ENCODE measurements around the gene ZNF28.
"Not testable (repeated sequence)": the region's sequence is repeated elsewhere in the genome, so short reads cannot be mapped to it uniquely, and the experiment has no call there.

Gene ZNF28

GRCh38 chr19:52821204-52821960 is at the start of gene ZNF28:
ZNF28 (minus strand) TSS chr19:52821633; CDS start chr19:52817958, 3,675 bp downstream.
- DNase-seq = peak; percentile 69

DNA sequence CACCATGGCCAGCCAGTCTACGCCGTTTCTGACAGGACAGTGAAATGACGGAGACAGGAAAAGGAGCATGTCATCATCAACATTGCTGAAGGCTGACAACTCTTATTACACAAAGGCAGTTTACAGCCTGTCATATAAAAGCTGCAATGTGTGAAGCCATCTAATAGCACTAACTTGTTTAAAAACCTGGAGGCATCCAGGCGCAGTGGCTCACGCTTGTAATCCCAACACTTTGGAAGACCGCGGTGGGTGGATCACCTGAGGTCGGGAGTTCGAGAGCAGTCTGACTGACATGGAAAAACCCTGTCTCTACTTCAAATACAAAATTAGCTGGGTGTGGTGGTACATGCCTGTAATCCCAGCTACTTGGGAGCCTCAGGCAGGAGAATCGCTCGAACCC is 46.6 kb upstream of the ZNF28 start:
- DNase-seq = not testable (repeated sequence)

DNA sequence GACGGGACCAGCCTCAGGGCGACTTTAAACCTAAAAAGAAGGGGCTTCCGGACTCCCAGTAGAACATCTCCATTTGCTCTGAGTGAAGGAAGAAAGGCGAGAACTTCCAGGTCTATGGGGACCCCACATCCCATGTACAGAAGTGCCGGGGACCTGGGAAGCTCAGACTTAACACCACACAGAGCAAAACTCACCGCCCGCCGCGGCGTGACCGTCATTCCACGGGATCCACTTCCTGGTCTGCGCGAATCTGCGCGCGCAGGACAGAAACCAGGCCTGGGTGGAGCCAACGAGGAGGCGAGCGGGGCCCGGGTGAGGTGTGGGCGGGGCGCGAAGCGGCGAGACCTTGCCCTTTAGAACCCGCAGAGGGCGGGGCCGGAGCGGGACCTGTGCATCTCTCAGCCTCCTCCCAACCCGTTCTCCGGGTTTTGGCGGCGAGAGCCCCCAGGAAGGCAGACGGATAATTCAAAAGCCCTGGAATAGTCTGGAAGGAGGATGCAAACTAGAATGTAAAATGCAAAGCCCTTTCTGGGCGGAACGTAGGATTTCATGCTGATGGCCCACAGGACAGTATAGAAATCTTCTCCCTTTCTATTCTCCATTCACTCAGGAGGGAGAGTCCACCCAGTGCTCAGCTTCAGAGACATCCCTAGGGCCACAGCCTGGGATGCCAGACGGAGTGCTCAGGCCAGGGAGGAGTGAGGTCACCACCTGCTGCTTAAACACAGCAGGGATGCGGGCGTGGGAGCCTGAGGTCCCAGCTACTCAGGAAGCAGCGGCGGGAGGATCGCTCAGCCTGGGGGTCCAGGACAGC is 36.2 kb upstream of the ZNF28 start, which contains the start of gene ZNF468:
Gene ZNF468, minus strand, starts transcription at position 242 of the 814 bp plus-strand sequence. CDS start 3,347 bp downstream, outside the sequence.
- DNase-seq = peak; percentile 57

GRCh38 chr19:52856540-52857377 is 35.3 kb upstream of the ZNF28 start:
- DNase-seq = not testable (repeated sequence)

GRCh38 chr19:52847352-52847751 is 25.9 kb upstream of the ZNF28 start:
- DNase-seq = not testable (repeated sequence)

- DNase-seq = not testable (repeated sequence)
Measured at GRCh38 chr19:52840825-52841465, 19.5 kb upstream of the ZNF28 start.

GRCh38 chr19:52834289-52834688 is 12.9 kb upstream of the ZNF28 start:
- not testable (repeated sequence) for DNase-seq

GRCh38 chr19:52833541-52833940 is 12.1 kb upstream of the ZNF28 start:
- DNase-seq = not testable (repeated sequence)

- DNase-seq = not testable (repeated sequence)
Measured at GRCh38 chr19:52829866-52830265, 8.4 kb upstream of the ZNF28 start.

- DNase-seq = no peak
Measured at GRCh38 chr19:52825765-52826164, 4.3 kb upstream of the ZNF28 start.

GRCh38 chr19:52823676-52824075 is 2.2 kb upstream of the ZNF28 start:
- DNase-seq = no peak

- peak; percentile 18 for DNase-seq
Measured at GRCh38 chr19:52820472-52821203, 795 bp downstream of the ZNF28 start.

GRCh38 chr19:52809801-52810200 is 11.6 kb downstream of the ZNF28 start:
- no peak for DNase-seq

DNA sequence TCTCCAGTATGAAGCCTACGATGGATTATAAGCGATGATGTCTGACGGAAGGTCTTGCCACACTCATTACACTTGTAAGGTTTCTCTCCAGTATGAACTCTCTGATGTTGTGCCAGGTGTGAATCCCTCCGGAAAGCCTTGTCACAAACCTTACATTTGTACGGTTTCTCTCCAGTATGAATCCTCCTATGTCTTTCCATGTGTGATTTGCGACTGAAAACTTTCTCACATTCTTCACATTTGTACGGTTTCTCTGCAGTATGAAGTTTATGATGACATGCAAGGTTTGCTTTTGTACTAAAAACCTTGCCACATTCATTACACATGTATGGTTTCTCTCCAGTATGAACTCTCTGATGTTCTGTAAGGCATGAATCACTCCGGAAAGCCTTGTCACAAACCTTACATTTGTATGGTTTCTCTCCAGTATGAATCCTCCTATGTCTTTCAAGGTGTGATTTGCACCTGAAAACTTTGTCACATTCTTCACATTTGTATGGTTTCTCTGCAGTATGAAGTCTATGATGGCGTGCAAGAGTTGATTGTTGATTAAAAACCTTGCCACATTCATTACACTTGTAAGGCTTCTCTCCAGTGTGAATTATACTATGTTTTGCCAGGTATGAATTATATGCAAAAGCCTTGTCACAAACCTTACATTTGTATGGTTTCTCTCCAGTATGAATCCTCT is 21.3 kb downstream of the ZNF28 start:
- DNase-seq = not testable (repeated sequence)

GRCh38 chr19:52789440-52789839 is 32.0 kb downstream of the ZNF28 start:
- no peak for DNase-seq

DNA sequence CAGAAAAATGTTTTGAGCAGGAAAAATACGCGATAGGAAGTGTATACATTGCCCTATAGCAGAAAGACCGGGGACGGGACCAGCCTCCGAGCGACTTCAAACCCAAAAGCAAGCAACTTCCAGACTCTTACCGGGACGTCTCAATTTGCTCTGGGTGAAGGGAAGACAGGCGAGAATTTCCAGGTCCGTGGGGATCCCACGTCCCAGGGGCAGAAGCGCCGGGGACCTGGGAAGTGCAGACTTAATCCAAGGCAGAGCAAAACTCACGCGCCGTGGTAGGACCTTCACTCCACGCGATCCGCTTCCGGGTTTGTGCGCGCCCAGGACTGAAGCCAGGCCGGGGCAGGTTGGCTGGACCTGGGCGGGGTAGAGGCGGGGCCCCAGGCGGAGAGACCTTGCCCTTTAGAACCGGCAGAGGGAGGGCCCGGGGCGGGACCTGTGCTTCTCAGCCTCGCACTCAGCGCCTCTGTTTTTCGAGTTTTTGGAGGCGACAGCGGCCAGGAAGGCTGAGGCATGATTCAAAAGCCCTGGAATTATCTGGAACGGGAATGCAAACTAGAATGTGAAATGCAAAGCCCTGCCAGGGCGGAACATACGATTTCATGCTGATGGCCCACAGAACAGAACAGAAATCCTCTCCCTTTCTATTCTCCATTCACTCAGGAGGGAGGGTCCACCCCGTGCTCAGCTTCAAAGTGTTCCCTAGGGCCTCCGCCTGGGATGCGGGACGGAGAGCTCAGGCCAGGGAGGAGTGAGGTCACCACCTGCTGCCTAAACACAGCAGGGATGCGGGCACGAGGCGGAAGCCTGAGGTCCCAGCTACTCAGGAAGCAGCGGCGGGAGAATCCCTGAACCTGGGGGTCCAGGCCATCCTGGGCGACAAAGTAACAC is 34.7 kb downstream of the ZNF28 start, which contains the start of gene ZNF600:
Gene ZNF600, minus strand, starts transcription at position 328 of the 891 bp plus-strand sequence. CDS start 7,903 bp downstream, outside the sequence.
- DNase-seq = peak; percentile 62

DNA sequence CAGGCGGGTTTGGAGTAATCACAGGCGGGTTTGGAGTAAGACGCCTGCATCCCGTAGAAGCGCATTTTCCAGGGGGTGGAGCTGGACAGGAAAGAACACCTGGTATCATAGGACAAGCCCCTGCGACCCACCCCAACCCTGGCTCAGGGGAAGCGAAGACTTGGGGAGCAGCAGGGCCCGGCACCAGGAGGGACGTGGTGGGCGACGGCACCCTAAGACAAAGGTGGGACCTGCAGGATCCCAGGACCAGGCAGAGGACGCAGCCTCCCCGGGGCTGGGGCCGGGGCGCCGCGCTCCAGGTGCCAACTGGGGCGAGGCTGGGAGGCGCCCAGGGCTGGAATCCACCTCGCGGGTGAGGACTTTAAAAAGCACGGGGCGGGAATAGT is 35.4 kb downstream of the ZNF28 start:
- DNase-seq = no peak

- DNase-seq = no peak
Measured at GRCh38 chr19:52785506-52785905, 35.9 kb downstream of the ZNF28 start.

DNA sequence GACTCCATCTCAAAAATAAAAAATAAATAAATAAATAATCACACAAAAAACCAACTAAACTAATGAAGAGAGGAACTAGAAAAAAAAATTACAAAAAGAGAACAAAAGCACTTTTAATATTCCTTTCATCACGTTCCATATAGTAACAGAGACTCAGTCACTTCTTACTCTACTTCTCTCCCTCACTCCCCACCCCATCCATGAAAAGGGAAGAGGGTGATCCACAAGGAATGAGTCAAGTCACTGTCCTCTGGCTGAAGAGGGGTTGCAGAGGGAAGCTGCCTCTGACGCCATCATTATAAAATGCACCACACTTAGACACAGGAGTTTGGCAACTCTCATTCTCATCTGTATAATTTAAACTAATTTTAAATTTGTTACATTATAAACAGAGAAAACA is 38.6 kb downstream of the ZNF28 start:
- not testable (repeated sequence) for DNase-seq

DNA sequence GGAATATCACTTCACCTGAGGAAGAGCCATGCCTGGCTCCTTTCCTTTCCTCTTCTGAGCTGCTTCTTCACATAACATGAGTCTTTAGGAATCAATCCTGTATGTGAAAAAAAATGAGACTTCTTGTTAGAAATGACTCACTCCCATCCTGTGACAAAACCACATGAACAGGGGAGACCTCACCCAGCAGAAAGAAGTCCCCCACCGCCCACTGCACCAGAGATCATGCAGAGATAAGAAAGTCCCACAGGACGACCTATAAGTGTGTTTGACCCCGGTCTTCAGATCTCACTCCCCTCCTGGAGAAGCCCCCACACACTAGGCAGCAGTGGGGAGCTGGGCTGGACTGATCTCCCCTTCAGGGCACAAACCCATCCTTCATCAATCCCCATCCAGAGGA is 42.6 kb downstream of the ZNF28 start:
- DNase-seq = peak; percentile 12
